H1 (cell line): ENCODE results near the gene FAM83C. TPM values are rescaled to one million over a fixed set of nuclear protein-coding genes. Genes with fewer than 3 reads are reported as not detected.

ENCODE experiments used
- GABPA ChIP-seq: IDR thresholded peaks from 2 replicates; pipeline ENCODE4 v1.6.1; 2011; ENCODE audit warnings: mild to moderate bottlenecking, low read length, moderate library complexity, borderline replicate concordance; ENCODE audit not compliant: insufficient read depth
- JUN ChIP-seq: IDR thresholded peaks from 2 replicates; pipeline ENCODE4 v1.6.1; 2011; ENCODE audit warnings: low read depth, mild to moderate bottlenecking, improper control_type of control experiment, low read length
- TBP ChIP-seq: IDR thresholded peaks from 2 replicates; pipeline ENCODE4 v1.6.1; 2011; ENCODE audit warnings: low read depth, low read length, improper control_type of control experiment
- polyA plus RNA-seq, 7 experiments: library from polyadenylated mRNA; depleted of rRNA in 3 of 7; stranded (reverse) in 5 of 7; unstranded in 2 of 7; fragments of >200 nt in 5 of 7; fragments of 200-250 nt in 2 of 7; gene quantifications; 1 replicate in 5 of 7; 2 replicates in 1 of 7; 4 replicates in 1 of 7; pipeline versions ENCODE4 v1.2.1 to v1.2.3, GENCODE V29; 2011 to 2013; ENCODE audit warnings: missing spikeins in 2 of 7, mixed read lengths in 2 of 7
- total RNA-seq: library from RNA; stranded (reverse); fragmentation: NEBNext Ultra II Directional; extraction: Animal tissue kit (Norgen Biotek cat#: 25700); gene quantifications from 2 replicates; pipeline ENCODE4 v1.2.1, GENCODE V29; 2021

Gene FAM83C
- total and polyA plus RNA-seq, 2 of the 8 experiments (the other 6 are each of a cell fraction or from before 2014, with no cell fraction given) = not detected

DNA sequence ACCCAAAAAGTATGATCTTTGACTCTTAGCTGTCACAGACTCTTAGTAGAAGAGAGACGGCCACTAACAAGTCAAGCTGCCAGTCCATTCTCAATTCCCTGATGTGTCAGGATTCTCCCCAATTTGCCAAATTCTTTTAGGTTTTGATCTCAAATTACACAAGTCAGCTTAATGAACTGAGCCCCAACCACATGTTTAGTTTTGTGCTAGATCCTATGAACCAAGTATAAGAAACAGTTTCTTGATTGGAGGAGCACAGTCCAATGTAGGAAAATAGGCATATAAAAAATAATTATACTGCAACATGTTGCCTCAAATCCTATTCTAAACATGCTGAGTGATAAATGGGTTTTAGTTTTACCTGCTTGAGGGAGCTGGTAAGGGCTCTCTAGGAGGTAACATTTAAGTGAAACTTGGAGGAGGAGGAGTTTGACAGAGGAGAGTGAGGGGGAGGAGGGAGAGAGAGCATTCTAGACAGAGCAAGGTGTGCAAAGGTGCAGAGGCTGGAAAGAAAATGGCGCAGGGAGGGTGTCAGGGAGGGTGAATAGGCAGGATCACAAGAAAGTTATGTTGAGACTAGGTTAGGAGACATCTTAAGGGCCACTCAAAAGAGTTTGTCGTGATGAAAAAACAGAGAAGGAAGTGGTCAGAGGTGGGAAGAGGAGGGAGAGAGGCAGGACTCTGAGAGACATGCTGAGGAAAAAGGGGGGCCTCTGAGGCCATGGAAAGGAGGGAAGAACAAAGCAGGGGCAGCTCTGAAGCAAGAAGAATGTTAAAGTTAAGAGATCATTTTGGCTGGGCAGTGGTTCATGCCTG lies 22.8 kb upstream of the FAM83C start (continued):
- TF ChIP-seq GABPA = no peak
- TF ChIP-seq TBP = no peak
- no peak for TF ChIP-seq JUN
